Hippocampal formation (tissue), 2 donors: ENCODE measurements around the gene APOLD1.
"Not testable (repeated sequence)": the region's sequence is repeated elsewhere in the genome, so short reads cannot be mapped to it uniquely, and the experiment has no call there.

Source experiments
- DNase-seq, 2 donors: peaks; one replicate each; lab custom pipeline; 2025; lab: John Stamatoyannopoulos, UW

APOLD1 gene

DNA sequence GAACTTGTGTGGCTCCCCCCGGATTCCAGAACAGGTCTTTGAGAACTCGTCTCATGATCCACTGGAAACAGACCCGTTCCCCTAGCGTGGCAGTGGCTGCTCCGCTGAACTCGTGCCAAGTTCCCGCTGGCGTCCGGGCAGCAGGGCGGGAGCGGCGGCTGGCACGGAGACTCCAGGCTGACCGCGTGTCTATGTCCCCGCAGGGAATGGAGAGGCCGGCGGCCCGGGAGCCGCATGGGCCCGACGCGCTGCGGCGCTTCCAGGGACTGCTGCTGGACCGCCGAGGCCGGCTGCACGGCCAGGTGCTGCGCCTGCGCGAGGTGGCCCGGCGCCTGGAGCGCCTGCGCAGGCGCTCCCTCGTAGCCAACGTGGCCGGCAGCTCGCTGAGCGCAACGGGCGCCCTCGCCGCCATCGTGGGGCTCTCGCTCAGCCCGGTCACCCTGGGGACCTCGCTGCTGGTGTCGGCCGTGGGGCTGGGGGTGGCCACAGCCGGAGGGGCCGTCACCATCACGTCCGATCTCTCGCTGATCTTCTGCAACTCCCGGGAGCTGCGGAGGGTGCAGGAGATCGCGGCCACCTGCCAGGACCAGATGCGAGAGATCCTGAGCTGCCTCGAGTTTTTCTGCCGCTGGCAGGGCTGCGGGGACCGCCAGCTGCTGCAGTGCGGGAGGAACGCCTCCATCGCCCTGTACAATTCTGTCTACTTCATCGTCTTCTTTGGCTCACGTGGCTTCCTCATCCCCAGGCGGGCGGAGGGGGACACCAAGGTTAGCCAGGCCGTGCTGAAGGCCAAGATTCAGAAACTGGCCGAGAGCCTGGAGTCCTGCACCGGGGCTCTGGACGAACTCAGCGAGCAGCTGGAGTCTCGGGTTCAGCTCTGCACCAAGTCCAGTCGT is 1.5 kb downstream of the APOLD1 start:
- peak; percentile 77 to 79 for DNase-seq

DNA sequence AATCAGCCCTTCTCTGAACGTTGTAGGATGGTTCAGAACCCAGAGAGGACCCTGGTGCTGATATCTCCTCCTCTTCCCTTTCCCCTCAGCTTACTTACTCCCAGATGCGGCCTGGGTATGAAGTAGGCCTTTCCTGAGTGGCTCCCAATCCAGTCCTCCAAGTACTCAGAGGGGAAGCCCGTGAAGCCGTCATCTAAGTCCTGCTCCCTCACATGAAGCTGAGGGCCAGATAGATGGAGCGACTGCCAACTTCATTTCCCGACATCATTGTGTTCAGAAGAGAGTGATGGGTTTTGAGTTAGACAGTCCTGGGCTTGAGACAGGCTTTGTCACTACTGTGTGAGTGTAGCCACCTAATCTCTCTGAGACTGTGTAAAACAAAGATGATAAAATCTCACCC is 2.7 kb downstream of the APOLD1 start:
- DNase-seq, result no peak

DNA sequence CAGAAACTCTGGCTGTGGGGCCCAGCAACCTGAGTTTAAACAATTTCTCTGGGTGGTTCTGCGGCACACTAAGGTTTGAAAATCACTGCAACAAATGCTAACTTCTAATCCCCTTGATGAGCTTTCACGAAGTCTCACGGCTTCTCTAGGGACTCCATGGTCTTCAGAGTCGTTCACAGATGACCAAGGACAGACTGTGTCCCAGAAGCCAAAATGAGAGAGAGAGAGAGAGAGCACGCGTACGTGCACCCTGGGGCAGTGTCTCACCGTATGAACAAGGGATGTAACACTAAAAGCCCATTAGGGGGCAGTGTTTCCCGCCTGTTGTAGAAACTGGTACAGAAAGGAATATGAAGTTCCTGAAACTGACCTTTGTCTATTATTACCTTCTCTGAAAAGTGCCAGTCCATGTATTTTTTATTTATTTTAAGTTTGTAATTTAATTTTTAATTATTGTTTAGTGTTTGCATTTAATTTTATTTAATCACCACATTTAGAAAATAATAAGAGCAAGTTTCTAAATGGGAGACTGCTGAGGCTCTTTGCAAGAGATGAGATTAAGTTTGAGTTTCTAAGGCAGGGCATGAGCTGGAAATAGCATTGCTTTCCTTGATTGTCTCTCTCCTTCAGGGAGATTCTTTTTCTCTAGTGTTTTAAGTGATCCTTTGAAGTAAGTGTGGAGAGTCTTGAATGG is 3.4 kb downstream of the APOLD1 start:
- DNase-seq, result peak; percentile 46 to 80

DNA sequence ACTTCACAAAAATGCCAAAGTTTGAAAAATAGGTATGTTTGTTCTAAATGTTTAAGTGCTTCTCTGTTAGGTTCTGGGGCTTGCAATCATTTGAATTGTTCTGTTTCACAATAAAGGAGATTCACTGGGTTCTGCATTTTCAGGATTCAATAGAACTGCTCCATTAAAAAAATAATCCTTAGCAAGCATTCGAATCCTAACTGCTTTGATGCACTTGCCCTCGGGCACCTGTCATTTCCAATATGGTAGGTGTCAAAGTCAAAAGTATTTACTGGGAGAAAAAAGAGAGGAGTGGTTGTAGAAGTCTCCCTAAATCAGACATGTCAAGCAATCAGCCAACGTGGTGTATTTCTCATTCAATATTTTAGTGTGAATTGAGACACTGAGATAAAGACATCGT is 5.5 kb downstream of the APOLD1 start:
- DNase-seq, result no peak

DNA sequence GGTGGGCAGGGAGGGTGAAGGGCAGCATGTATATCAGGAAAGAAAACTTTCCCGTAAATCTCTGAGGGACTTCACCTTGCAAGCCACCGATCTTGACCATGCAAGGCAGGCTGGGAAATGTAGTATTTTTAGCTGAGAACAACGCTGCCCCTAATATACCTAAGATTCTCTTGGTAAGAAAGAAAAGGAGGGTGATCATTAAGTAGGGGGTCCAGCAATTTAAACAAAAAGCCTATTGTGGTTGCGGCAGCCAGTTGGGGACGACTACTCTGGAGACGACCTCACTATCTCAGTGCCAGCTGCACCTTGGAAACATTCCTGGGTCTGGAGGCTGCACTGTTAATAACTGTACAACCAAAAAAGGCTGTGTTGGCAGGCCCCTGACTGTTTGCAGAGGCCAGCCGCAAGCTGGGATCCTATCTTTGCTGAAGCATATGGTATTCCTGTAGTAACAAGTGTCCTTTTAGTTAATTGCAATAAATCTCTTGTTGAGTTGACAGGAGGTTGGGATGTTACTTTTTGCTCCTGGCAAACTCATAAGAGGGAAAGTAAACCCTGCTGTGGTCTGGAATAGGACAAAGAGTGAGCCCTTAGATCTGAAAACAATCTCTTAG is 6.4 kb downstream of the APOLD1 start:
- DNase-seq, result no peak

DNA sequence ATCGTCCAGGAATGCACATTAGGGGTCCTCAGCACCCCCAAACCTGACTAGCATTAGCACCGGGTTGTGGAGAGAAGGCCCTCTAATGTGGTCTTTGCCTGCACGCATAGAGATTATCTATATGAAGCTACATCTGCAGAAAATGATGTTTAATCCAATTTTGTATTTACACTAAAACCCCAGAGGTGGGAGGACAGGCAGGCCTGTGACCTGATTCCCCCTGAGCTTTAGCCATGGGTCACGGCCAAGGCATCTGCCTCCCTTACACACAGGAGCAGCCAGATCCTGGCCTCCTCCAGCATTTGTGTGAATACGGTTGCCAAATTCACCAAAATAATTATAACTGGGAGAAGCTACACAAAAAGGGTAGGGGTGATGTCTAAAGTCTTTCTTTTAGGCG is 7.0 kb downstream of the APOLD1 start:
- no peak for DNase-seq

DNA sequence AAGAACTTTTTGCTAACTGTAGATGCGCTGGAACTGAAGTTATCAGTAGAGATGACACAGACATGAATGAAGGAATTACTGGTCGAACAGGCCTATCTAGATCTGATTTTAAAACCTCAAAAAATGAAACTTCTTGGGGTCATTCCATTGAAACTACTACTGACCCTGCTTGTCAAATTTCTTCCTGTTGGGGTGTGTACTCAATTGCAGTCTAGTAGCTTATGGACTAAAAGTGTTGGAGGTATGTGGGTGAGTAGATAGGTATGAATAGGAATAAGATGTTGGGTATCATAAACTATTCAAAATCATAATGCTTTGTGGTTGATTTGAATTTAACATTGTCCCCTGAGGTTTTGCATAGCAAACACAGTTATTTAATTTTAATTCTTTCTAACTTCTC is 9.2 kb downstream of the APOLD1 start:
- DNase-seq, result no peak

DNA sequence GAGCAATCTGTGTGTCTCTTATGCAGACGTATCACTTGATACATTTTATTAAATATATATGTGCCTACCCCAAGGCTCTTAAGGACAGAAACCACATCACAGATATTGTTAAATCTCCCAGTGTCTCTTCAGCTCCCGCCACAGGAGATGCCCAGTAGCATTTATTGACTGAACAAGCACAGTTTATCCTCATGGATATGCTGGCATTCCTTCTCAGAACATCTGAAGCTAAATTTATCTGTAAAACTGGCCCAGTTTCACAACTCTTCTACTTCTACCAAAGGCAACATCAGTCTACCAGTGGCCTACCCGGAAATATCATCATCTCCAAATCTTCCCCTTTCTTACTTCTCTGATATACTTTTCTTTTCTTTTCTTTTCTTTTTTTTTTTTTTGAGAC is 10.7 kb downstream of the APOLD1 start:
- no peak for DNase-seq

DNA sequence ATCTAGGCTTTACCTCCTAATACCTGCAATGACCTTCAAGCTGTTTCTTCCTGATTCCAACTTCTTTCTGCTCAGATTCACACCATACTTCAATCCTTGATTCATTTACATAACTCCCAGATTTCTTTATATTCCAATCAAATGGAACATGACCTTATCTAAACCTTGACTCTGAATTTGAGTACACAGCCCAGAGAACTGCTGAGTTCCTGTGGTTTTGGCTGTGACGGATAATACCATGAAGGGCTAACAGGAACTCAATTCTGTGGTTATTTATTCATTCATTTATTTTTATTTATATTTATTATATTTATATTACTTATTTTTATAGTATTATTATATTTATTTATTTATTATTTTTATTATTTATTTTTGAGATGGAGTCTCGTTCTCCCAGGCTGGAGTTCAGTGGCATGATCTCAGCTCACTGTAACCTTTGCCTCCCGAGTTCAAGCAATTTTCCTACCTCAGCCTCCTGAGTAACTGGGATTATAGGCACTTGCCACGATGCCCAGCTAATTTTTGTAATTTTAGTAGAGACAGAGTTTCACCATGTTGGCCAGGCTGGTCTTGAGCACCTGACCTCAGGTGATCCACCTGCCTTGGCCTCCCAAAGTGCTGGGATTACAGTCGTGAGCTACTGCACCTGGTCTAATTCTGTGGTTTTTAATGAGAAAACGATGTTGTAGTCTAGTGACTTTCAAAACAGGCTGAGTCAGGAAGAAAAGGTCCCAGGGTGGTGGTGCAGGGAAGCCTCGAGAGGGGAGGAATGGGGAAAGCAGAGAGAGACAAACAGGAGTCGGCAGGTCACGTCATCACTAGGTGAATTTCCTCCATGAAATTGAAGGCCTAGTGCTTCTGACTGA is 11.7 kb downstream of the APOLD1 start:
- DNase-seq, result no peak

DNA sequence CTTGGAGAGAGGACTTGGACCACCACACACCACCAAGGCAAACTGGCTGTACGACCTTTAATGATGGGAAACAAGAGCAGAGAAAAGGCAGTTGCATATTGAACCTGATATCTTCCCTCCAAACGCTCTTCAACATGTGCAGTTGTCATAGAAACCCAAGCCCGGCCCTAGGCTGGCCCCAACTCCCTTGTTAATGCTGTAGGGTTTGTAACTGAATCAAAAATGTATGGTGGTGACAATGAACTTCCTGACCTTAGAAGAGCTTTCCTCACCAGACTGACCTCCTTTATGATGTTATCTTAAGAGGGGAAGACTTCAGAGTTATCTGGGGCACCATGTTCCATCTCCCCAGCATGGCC is 12.3 kb downstream of the APOLD1 start:
- no peak for DNase-seq

DNA sequence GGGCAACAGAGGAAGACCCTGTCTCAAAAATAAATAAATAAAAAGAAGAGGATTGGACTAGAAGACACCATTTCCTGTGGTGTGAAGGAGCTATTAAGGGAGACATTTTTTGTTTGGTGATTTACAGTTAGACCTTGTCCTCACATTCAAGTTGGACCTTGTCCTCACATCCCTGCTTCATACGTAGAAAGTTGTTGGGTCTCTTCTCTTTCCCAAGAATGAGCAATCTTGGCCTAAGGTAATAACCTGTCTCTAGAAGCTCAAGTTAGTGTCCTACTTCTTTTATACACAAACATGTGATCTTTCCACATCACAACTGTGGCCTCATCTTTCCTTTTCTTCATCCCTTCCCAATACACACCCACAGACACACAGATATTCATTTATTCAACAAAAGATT is 13.0 kb downstream of the APOLD1 start:
- DNase-seq, result no peak

DNA sequence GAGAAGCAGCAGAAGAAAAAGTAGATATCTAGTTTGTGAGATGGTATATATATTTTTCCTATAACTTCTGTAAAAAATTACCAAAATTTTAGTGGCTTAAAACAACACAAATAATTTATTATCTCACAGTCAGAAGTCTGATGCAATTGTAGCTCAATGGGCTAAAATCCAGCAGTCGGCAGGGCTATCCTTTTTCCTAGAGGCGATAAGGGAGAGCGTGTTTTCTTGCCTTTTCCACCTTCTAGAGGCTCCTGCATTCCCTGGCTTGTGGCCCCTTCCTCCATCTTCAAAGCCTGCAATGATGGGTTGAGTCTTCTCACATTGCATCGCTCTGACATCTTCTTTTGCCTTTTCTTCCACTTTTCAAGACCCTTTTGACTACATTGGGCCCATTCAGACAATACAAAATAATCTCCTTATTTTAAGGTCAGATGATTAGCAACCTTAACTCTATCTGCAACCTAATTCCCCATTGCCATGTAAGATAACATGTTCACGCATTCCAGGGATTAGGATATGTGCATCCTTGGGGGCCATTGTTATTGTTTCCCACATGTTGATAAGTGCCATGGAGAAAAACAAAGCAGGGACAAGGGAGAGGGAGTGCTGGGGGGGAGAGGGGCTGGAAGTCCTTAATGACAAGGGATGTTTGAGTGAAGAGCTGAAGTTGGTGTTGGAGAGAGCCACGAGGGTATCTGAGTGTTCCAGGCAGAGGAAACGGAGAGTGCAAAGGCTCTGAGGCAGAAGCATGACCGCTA is 13.9 kb downstream of the APOLD1 start:
- no peak for DNase-seq

DNA sequence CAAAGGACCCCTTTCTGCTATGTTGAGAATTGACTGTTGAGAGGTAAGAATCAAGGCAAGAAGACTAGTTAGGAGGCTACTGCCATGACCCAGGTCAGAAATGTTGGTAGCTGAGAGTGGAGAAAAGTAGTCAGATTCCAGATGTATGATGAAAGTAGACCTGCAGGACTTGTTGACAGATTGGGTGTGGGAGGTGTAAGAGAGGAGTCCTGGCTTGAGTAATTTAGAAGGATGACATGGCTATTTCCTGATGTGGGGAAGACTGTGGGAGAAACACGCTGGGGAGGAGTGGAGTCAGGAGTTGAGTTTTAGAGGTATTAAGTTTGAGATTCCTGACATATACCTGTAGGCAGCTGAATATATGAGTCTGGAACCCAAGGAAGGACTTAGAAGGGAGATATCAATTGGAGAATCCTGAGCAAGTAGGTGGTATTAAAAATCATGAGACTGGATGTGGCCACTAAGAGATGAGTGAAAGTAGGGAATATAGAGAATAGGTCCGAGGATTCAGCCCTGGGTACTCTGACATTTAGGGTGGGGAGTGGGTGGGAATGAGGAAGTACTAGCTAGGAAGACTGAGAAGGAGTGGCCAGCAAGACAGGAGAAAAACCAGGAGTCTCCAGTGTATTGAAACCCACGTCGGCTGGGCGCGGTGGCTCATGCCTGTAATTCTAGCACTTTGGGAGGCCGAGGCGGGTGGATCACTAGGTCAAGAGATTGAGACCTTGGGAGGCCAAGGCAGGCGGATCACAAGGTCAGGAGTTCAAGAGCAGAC is 15.1 kb downstream of the APOLD1 start:
- DNase-seq, result no peak

DNA sequence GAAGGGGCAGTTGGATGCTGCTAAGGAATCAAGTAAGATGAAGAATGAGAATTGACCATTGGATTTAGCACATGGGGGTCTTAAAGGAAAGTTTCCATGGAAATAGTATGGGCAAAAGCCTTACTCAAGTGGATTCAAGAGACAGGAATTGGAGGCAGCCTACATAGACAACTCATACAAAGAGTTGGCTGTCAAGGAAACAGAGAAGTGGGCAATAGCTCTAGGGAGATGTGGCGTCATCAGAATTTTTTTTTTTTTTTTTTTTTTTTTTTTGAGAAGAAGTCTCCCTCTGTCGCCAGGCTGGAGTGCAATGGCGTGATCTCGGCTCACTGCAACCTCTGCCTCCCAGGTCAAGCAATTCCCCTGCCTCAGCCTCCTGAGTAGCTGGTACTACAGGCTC is 16.2 kb downstream of the APOLD1 start:
- not testable (repeated sequence) for DNase-seq

DNA sequence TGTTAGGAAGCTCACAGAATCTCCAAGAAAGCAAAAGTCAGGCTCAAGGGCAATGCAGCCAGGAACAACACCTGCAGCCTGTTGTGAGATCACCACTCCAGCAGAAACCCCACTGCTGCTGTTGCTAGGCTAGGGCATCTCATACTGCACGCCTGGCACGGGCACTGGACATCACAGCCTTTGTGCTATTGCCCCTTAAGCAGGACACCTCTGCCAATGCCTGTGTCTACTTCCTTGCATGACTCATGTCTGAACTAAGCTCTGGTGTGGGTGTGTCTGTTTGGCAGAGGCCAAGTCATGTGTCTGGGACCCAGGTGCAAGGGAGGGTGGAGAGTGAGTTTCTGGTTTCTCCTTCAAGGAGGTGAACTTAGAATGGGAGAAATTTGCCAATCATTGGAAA is 17.7 kb downstream of the APOLD1 start:
- no peak for DNase-seq

DNA sequence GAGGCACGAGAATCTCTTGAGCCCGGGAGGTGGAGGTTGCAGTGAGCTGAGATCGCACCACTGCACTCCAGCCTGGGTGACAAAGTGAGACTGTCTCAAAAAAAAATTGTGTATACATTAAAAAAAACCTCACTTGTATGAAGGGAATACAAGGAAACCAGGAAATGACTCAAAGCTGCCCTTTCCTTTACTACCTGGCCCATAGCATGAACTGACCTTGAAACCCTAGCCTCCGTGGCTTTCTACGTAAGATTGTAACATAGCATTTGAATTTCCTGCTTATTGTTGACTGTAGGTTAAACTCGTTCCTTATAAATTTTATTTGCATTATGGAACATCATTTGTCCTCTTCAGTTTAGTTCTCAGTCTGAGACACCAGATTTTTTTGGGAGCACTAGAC is 18.6 kb downstream of the APOLD1 start:
- no peak for DNase-seq

DNA sequence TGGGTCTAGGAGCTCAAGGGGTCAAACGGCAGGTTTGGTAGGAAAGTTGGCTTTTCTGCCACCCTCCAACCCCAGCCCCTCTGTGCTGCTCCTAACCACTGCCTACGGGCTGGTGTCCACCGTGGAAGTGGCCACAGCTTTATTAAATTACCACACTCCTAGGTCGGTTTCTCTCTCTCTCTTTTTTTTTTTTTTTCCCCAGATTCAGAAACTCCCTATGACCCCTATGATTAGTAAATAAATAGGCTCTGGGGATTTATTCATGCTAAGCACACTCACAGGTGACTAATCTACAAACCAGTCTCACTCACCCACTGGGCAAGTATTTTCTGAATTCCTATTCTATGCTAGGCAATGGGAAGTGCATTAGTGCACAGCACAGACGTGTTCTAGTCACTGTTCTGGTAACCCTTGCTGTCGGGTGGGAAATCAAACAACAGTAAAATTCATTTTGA is 19.0 kb downstream of the APOLD1 start:
- no peak for DNase-seq

DNA sequence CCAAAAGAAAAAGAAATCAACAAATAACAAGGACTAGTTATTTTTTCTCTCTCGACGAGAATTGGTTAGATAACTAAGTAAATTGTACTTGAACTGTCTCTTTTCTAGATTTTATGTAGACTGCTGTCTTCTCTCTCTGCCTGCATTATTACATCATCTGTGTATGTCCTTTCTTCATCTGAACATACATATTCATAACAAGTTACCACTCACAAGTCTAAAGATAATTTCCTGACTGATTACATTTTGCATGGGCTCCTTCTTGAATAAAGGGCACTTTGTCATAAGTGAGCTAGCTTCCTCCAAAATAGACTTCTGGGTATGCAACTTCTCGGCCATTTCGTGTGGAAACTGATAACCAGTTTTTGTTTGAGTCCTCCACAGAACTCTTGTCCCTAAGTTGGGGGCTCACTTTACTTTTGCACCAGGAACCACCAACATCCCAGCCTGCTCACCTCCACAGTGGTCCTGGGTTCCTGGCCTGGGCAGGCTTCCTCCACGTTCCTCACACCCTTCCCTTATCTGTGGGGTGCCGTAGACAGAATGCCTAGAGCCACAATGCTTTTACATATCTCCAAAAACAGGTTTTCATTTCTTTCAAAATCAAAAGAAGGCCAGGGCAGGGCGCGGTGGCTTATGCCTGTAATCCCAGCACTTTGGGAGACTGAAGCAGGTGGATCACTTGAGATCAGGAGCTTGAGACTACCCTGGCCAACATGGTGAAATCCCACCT is 21.5 kb downstream of the APOLD1 start:
- no peak for DNase-seq

DNA sequence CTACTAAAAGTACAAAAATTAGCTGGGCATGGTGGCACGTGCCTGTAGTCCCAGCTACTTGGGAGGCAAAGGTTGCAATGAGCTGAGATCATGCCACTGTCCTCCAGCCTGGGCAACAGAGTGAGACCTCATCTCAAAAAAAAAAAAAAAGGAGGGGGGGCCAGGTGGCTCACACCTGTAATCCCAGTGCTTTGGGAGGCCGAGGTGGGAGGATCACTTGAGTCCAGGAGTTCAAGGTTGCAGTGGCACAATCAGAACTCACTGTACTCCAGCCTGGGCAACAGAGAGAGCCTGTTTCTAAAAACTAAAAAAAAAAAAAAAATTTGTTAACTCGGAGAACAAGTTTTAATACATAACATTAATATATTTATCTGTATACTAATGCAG is 22.1 kb downstream of the APOLD1 start:
- DNase-seq, result not testable (repeated sequence)
